GM21786 (cell line): ENCODE results near the gene TUFM.
"Not testable (repeated sequence)": the region's sequence is repeated elsewhere in the genome, so short reads cannot be mapped to it uniquely, and the experiment has no call there.

Experiments used
- ATAC-seq: cut with Tn5 transposase; IDR thresholded peaks from one replicate; pipeline ENCODE4 v1.9.1; 2021; ENCODE audit not compliant: unreplicated experiment

The TUFM gene

GRCh38 chr16:28802235-28803019, 43.7 kb downstream of the TUFM start:
- ATAC-seq = not testable (repeated sequence)
